HepG2 (cell line): ENCODE measurements around the gene PPP4C. TPM values are rescaled to one million over a fixed set of nuclear protein-coding genes. Genes with fewer than 3 reads are reported as not detected.

ENCODE experiments used
- CBFB ChIP-seq: sonication (generic); formaldehyde crosslinking; IDR thresholded peaks from 2 replicates; pipeline ENCODE4 v1.4.0; 2020; ENCODE audit warnings: missing genetic modification reagents
- HMGXB4 ChIP-seq, 2 experiments: sonication (generic) in 1 of 2; formaldehyde crosslinking in 1 of 2; IDR thresholded peaks; 2 replicates each; pipeline versions ENCODE4 v1.4.0 to v1.6.1; 2018 to 2020; ENCODE audit warnings: missing genetic modification reagents in 2 of 2, borderline replicate concordance in 1 of 2, low read depth in 1 of 2, mild to moderate bottlenecking in 1 of 2, missing biosample characterization in 1 of 2
- HNF1B ChIP-seq: sonication (generic); formaldehyde crosslinking; IDR thresholded peaks from 2 replicates; pipeline ENCODE4 v1.5.1; 2020; ENCODE audit warnings: mild to moderate bottlenecking, moderate library complexity, missing genetic modification reagents
- MEIS2 ChIP-seq: sonication (generic); formaldehyde crosslinking; IDR thresholded peaks from 2 replicates; pipeline ENCODE4 v1.9.0; 2021; ENCODE audit warnings: mild to moderate bottlenecking, missing genetic modification reagents
- MIER2 ChIP-seq: IDR thresholded peaks from 2 replicates; pipeline ENCODE4 v1.6.1; 2016; ENCODE audit warnings: missing biosample characterization, missing genetic modification reagents
- NCOA1 ChIP-seq: sonication (generic); formaldehyde crosslinking; IDR thresholded peaks from 2 replicates; pipeline ENCODE4 v1.9.0; 2021; ENCODE audit warnings: missing genetic modification reagents
- NFE2 ChIP-seq: sonication (generic); formaldehyde crosslinking; IDR thresholded peaks from 2 replicates; pipeline ENCODE4 v1.4.0; 2020; ENCODE audit warnings: missing genetic modification reagents
- NFYC ChIP-seq: IDR thresholded peaks from 2 replicates; pipeline ENCODE4 v1.6.1; 2016; ENCODE audit warnings: missing genetic modification reagents, missing compliant biosample characterization
- TEF ChIP-seq: sonication (generic); formaldehyde crosslinking; IDR thresholded peaks from 2 replicates; pipeline ENCODE4 v1.5.0; 2020; ENCODE audit warnings: missing genetic modification reagents
- TMF1 ChIP-seq: sonication (generic); formaldehyde crosslinking; IDR thresholded peaks from 2 replicates; pipeline ENCODE4 v1.8.1; 2022; ENCODE audit warnings: low read depth, missing genetic modification reagents
- U2AF1 ChIP-seq: fragments of 200-400 bp; formaldehyde crosslinking; optimal IDR thresholded peaks from 2 replicates; pipeline ENCODE3; 2017; ENCODE audit warnings: mild to moderate bottlenecking, low read depth, low read length
- ZBTB49 ChIP-seq: sonication (generic); formaldehyde crosslinking; IDR thresholded peaks from 2 replicates; pipeline ENCODE4 v1.4.0; 2020; ENCODE audit warnings: missing genetic modification reagents, borderline replicate concordance
- ZFY ChIP-seq: sonication (generic); formaldehyde crosslinking; IDR thresholded peaks from 2 replicates; pipeline ENCODE4 v1.4.0; 2020; ENCODE audit warnings: missing genetic modification reagents
- ZNF143 ChIP-seq: sonication (generic); formaldehyde crosslinking; IDR thresholded peaks from 2 replicates; pipeline ENCODE4 v1.4.0; 2020; ENCODE audit warnings: missing genetic modification reagents
- ZNF782 ChIP-seq: sonication (generic); formaldehyde crosslinking; IDR thresholded peaks from 2 replicates; pipeline ENCODE4 v1.4.0; 2020; ENCODE audit warnings: missing genetic modification reagents, mild to moderate bottlenecking, borderline replicate concordance
- polyA plus RNA-seq, 8 experiments: library from polyadenylated mRNA; depleted of rRNA in 3 of 8; stranded (reverse) in 7 of 8; unstranded in 1 of 8; fragments of >200 nt; fragmentation: Illumina TruSeq in 4 of 8; extraction: Trizol in 4 of 8; gene quantifications; 2 replicates each; pipeline versions ENCODE4 v1.2.1 to v1.2.3, GENCODE V29; 2011 to 2016; ENCODE audit warnings: low read depth in 4 of 8, missing spikeins in 1 of 8, mixed read lengths in 1 of 8; ENCODE audit not compliant: insufficient read depth in 1 of 8
- total RNA-seq, 5 experiments: library from RNA; depleted of rRNA; stranded (reverse); fragments of >200 nt; fragmentation: Illumina TruSeq; extraction: Trizol; gene quantifications; 2 replicates each; pipeline ENCODE4 v1.2.3, GENCODE V29; 2016; ENCODE audit warnings: low read depth in 1 of 5
- TF ChIP-seq, protein P1 (sequence below): sonication (generic); formaldehyde crosslinking; IDR thresholded peaks from 2 replicates; pipeline ENCODE4 v1.4.0; 2020; ENCODE audit warnings: missing genetic modification reagents
- TF ChIP-seq, protein P2 (sequence below): sonication (generic); formaldehyde crosslinking; IDR thresholded peaks from 2 replicates; pipeline ENCODE4 v1.4.0; 2020; ENCODE audit warnings: mild to moderate bottlenecking, missing genetic modification reagents
- TF ChIP-seq, protein P3 (sequence below): sonication (generic); formaldehyde crosslinking; IDR thresholded peaks from 2 replicates; pipeline ENCODE4 v1.9.0; 2022; ENCODE audit warnings: missing genetic modification reagents, mild to moderate bottlenecking, borderline replicate concordance

Gene PPP4C
- total and polyA plus RNA-seq, 2 of the 13 experiments (the other 11 are each of a cell fraction or from before 2014, with no cell fraction given), result 176 to 220 TPM

DNA sequence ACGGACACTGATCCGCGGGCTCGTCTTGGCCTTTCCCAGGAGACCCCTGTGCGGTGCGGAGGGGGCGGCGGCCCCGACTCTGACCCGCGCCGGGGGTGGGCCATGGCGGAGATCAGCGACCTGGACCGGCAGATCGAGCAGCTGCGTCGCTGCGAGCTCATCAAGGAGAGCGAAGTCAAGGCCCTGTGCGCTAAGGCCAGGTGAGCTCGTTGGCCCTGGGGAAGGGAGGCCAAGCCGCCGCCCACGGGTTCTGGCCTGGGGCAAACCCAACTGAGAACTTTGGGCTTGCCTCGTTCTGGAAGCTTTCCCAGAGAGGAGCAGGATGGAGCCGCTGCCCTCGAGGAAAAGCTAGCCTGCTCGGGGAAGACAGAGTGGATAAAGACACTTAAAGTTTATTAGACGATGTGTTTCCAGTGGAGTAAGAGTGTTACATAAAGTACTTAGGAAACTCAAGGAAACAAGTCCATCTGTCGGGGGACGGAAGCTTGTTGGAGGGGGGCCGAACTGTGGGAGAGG is 540 bp downstream of the PPP4C start (continued):
- peak; percentile 79; the same call in 1 of the 2 replicates for TF ChIP-seq NCOA1 (CRISPR knock-in tag)
- 0 out of 2 replicates have a peak, but pooled peaks have one; percentile 15 for TF ChIP-seq MEIS2 (CRISPR knock-in tag)
- peak; percentile 52; the same call in 1 of the 2 replicates for TF ChIP-seq HNF1B (CRISPR knock-in tag)
- peak; percentile 41; the same call in 1 of the 2 replicates for TF ChIP-seq NFE2 (CRISPR knock-in tag)
- TF ChIP-seq, protein P1, sequence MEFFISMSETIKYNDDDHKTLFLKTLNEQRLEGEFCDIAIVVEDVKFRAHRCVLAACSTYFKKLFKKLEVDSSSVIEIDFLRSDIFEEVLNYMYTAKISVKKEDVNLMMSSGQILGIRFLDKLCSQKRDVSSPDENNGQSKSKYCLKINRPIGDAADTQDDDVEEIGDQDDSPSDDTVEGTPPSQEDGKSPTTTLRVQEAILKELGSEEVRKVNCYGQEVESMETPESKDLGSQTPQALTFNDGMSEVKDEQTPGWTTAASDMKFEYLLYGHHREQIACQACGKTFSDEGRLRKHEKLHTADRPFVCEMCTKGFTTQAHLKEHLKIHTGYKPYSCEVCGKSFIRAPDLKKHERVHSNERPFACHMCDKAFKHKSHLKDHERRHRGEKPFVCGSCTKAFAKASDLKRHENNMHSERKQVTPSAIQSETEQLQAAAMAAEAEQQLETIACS (CRISPR knock-in tag), result peak; percentile 8; the same call in 1 of the 2 replicates
- 0 out of 2 replicates have a peak, but pooled peaks have one; percentile 17 for TF ChIP-seq ZBTB49
- no peak for TF ChIP-seq TMF1
- TF ChIP-seq TEF (CRISPR knock-in tag), result no peak
- TF ChIP-seq HMGXB4 (CRISPR knock-in tag; IDR thresholded peaks at IDR 0.05; ENCODE audit: borderline replicate concordance in 1 of 2, low read depth in 1 of 2), result peak in 1 of 2 experiments; percentile 17; a peak in 1 of 4 replicates
- TF ChIP-seq, protein P2, sequence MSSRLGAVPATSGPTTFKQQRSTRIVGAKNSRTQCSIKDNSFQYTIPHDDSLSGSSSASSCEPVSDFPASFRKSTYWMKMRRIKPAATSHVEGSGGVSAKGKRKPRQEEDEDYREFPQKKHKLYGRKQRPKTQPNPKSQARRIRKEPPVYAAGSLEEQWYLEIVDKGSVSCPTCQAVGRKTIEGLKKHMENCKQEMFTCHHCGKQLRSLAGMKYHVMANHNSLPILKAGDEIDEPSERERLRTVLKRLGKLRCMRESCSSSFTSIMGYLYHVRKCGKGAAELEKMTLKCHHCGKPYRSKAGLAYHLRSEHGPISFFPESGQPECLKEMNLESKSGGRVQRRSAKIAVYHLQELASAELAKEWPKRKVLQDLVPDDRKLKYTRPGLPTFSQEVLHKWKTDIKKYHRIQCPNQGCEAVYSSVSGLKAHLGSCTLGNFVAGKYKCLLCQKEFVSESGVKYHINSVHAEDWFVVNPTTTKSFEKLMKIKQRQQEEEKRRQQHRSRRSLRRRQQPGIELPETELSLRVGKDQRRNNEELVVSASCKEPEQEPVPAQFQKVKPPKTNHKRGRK (CRISPR knock-in tag), result no peak
- peak; percentile 47; the same call in 1 of the 2 replicates for TF ChIP-seq ZNF782 (CRISPR knock-in tag)
- no peak for TF ChIP-seq ZNF143 (CRISPR knock-in tag)
- TF ChIP-seq, protein P3, sequence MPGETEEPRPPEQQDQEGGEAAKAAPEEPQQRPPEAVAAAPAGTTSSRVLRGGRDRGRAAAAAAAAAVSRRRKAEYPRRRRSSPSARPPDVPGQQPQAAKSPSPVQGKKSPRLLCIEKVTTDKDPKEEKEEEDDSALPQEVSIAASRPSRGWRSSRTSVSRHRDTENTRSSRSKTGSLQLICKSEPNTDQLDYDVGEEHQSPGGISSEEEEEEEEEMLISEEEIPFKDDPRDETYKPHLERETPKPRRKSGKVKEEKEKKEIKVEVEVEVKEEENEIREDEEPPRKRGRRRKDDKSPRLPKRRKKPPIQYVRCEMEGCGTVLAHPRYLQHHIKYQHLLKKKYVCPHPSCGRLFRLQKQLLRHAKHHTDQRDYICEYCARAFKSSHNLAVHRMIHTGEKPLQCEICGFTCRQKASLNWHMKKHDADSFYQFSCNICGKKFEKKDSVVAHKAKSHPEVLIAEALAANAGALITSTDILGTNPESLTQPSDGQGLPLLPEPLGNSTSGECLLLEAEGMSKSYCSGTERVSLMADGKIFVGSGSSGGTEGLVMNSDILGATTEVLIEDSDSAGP (CRISPR knock-in tag), result 0 out of 2 replicates have a peak, but pooled peaks have one; percentile 13
- TF ChIP-seq U2AF1, result no peak
- TF ChIP-seq NFYC, result no peak
- TF ChIP-seq CBFB (CRISPR knock-in tag), result no peak
- TF ChIP-seq MIER2, result no peak
- TF ChIP-seq ZFY, result peak; percentile 53
